K562 (cell line): ENCODE results near the gene OPRM1. TPM values are rescaled to one million over a fixed set of nuclear protein-coding genes. Genes with fewer than 3 reads are reported as not detected.

Source experiments
- BHLHE40 ChIP-seq: IDR thresholded peaks from 2 replicates; pipeline ENCODE4 v1.6.1; 2011; ENCODE audit warnings: low read length, improper control_type of control experiment
- KLF13 ChIP-seq: fragments of 450-650 bp; IDR thresholded peaks from 2 replicates; pipeline ENCODE4 v1.6.1; 2016; ENCODE audit warnings: missing genetic modification characterization, low read depth, mild to moderate bottlenecking, missing compliant biosample characterization, moderate library complexity, borderline replicate concordance
- POLR3A ChIP-seq: IDR thresholded peaks from 2 replicates; pipeline ENCODE4 v1.6.1; 2011; ENCODE audit warnings: borderline replicate concordance, mild to moderate bottlenecking, moderate library complexity; ENCODE audit not compliant: insufficient read length, insufficient read depth; ENCODE audit errors: extremely low read depth
- SAFB2 ChIP-seq: fragments of 200-400 bp; formaldehyde crosslinking; IDR thresholded peaks from 2 replicates; pipeline ENCODE4 v1.6.1; 2018; ENCODE audit warnings: borderline replicate concordance, low read length, low read depth, moderate library complexity; ENCODE audit not compliant: severe bottlenecking
- TAF1 ChIP-seq: IDR thresholded peaks from 2 replicates; pipeline ENCODE4 v1.6.1; 2011; ENCODE audit warnings: mild to moderate bottlenecking, low read length, moderate library complexity; ENCODE audit not compliant: insufficient read depth, control insufficient read depth, severe bottlenecking; ENCODE audit errors: extremely low read depth
- polyA plus RNA-seq, 8 experiments: library from polyadenylated mRNA; depleted of rRNA in 4 of 8; stranded (reverse) in 5 of 8; unstranded in 3 of 8; fragments of >200 nt; fragmentation: Nextera tagmentation in 2 of 8; fragmentation: Illumina TruSeq in 1 of 8; extraction: Ambion mirVana in 2 of 8; extraction: Trizol in 1 of 8; gene quantifications; 2 replicates each; pipeline versions ENCODE4 v1.2.1 to v1.2.3, GENCODE V29; 2011 to 2014; ENCODE audit warnings: inconsistent platforms in 1 of 8, missing spikeins in 1 of 8
- total RNA-seq, 7 experiments: library from RNA; depleted of rRNA in 6 of 7; stranded (reverse); fragments of >200 nt in 6 of 7; fragmentation: Illumina TruSeq in 2 of 7; extraction: Trizol in 2 of 7; gene quantifications; 2 replicates each; pipeline versions ENCODE4 v1.2.1 to v1.2.3, GENCODE V29; 2011 to 2021; ENCODE audit warnings: low replicate concordance in 1 of 7
- TF ChIP-seq, protein P1 (sequence below): fragments of 200-600 bp; sonication (generic); IDR thresholded peaks from one replicate; pipeline ENCODE4 v1.6.1; 2012; ENCODE audit warnings: mild to moderate bottlenecking, low read depth, low read length, inconsistent platforms
- TF ChIP-seq, protein P2 (sequence below): sonication (generic); formaldehyde crosslinking; IDR thresholded peaks from 2 replicates; pipeline ENCODE4 v1.8.1; 2022; ENCODE audit warnings: missing genetic modification reagents

The OPRM1 gene
- total and polyA plus RNA-seq, 9 of the 15 experiments (the other 6 are each of a cell fraction or from before 2014, with no cell fraction given), result not detected

DNA sequence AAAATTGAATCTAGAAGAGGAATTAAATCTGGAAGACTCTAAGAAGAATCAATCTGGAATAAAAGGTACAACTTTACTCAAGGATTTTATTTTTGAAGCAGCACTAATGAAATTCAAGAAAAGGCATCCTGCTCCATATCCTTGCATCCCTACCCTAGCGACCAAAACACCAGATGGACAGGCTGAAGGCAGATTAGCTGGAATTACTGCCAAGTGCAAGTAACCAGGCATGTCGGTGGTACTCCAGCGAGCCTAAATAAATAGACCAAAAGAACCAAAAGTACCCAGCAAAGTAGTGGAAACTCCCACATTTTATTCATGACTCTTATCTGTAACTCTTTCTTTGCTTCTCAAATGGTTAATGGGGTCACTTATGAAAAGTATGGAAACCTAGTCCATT is 21.0 kb downstream of the OPRM1 start (continued):
- TF ChIP-seq, protein P1, sequence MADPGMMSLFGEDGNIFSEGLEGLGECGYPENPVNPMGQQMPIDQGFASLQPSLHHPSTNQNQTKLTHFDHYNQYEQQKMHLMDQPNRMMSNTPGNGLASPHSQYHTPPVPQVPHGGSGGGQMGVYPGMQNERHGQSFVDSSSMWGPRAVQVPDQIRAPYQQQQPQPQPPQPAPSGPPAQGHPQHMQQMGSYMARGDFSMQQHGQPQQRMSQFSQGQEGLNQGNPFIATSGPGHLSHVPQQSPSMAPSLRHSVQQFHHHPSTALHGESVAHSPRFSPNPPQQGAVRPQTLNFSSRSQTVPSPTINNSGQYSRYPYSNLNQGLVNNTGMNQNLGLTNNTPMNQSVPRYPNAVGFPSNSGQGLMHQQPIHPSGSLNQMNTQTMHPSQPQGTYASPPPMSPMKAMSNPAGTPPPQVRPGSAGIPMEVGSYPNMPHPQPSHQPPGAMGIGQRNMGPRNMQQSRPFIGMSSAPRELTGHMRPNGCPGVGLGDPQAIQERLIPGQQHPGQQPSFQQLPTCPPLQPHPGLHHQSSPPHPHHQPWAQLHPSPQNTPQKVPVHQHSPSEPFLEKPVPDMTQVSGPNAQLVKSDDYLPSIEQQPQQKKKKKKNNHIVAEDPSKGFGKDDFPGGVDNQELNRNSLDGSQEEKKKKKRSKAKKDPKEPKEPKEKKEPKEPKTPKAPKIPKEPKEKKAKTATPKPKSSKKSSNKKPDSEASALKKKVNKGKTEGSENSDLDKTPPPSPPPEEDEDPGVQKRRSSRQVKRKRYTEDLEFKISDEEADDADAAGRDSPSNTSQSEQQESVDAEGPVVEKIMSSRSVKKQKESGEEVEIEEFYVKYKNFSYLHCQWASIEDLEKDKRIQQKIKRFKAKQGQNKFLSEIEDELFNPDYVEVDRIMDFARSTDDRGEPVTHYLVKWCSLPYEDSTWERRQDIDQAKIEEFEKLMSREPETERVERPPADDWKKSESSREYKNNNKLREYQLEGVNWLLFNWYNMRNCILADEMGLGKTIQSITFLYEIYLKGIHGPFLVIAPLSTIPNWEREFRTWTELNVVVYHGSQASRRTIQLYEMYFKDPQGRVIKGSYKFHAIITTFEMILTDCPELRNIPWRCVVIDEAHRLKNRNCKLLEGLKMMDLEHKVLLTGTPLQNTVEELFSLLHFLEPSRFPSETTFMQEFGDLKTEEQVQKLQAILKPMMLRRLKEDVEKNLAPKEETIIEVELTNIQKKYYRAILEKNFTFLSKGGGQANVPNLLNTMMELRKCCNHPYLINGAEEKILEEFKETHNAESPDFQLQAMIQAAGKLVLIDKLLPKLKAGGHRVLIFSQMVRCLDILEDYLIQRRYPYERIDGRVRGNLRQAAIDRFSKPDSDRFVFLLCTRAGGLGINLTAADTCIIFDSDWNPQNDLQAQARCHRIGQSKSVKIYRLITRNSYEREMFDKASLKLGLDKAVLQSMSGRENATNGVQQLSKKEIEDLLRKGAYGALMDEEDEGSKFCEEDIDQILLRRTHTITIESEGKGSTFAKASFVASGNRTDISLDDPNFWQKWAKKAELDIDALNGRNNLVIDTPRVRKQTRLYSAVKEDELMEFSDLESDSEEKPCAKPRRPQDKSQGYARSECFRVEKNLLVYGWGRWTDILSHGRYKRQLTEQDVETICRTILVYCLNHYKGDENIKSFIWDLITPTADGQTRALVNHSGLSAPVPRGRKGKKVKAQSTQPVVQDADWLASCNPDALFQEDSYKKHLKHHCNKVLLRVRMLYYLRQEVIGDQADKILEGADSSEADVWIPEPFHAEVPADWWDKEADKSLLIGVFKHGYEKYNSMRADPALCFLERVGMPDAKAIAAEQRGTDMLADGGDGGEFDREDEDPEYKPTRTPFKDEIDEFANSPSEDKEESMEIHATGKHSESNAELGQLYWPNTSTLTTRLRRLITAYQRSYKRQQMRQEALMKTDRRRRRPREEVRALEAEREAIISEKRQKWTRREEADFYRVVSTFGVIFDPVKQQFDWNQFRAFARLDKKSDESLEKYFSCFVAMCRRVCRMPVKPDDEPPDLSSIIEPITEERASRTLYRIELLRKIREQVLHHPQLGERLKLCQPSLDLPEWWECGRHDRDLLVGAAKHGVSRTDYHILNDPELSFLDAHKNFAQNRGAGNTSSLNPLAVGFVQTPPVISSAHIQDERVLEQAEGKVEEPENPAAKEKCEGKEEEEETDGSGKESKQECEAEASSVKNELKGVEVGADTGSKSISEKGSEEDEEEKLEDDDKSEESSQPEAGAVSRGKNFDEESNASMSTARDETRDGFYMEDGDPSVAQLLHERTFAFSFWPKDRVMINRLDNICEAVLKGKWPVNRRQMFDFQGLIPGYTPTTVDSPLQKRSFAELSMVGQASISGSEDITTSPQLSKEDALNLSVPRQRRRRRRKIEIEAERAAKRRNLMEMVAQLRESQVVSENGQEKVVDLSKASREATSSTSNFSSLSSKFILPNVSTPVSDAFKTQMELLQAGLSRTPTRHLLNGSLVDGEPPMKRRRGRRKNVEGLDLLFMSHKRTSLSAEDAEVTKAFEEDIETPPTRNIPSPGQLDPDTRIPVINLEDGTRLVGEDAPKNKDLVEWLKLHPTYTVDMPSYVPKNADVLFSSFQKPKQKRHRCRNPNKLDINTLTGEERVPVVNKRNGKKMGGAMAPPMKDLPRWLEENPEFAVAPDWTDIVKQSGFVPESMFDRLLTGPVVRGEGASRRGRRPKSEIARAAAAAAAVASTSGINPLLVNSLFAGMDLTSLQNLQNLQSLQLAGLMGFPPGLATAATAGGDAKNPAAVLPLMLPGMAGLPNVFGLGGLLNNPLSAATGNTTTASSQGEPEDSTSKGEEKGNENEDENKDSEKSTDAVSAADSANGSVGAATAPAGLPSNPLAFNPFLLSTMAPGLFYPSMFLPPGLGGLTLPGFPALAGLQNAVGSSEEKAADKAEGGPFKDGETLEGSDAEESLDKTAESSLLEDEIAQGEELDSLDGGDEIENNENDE, result no peak
- TF ChIP-seq KLF13 (no peak), POLR3A (no peak), SAFB2 (no peak), TAF1 (no peak), BHLHE40 (no peak)
- TF ChIP-seq, protein P2, sequence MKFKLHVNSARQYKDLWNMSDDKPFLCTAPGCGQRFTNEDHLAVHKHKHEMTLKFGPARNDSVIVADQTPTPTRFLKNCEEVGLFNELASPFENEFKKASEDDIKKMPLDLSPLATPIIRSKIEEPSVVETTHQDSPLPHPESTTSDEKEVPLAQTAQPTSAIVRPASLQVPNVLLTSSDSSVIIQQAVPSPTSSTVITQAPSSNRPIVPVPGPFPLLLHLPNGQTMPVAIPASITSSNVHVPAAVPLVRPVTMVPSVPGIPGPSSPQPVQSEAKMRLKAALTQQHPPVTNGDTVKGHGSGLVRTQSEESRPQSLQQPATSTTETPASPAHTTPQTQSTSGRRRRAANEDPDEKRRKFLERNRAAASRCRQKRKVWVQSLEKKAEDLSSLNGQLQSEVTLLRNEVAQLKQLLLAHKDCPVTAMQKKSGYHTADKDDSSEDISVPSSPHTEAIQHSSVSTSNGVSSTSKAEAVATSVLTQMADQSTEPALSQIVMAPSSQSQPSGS (CRISPR knock-in tag), result no peak
